Activated naive CD8-positive, alpha-beta T cell (primary cell): Measurements from ENCODE around the gene CTTNBP2.

Source experiments
- H3K27ac Mint-ChIP-seq: one replicate; pipeline ENCODE4 v1.8.0; 2021; ENCODE audit warnings: mixed read lengths
- H3K27me3 Mint-ChIP-seq: one replicate; pipeline ENCODE4 v1.8.0; 2021; ENCODE audit warnings: mixed read lengths
- H3K36me3 Mint-ChIP-seq: one replicate; pipeline ENCODE4 v1.8.0; 2021; ENCODE audit warnings: mixed read lengths
- H3K4me1 Mint-ChIP-seq: one replicate; pipeline ENCODE4 v1.8.0; 2021; ENCODE audit warnings: low read depth, mixed read lengths
- H3K4me3 Mint-ChIP-seq: one replicate; pipeline ENCODE4 v1.8.0; 2021; ENCODE audit warnings: mild to moderate bottlenecking, mixed read lengths
- H3K9me3 Mint-ChIP-seq: one replicate; pipeline ENCODE4 v1.8.0; 2021; ENCODE audit warnings: low read depth, mixed read lengths

The CTTNBP2 gene

DNA sequence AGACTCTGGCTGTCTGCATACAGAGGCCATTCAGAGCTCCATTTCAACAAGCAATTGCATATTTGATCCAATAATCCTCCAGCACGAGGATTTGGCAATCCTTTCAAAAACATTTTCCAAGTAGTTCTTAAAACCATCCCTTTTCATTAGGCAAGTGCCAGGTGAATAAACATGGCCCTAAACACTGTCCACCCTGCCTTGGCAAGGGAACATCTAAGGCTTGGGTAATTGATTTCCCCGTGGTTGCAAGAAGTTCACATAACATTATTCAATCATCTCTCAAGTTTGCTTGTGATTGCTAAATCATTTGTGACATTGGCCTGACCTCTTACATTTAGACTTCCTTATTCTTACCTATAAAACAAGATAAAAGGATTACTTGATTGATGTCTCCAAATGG, 175.2 kb downstream of the CTTNBP2 start:
- no peaks in the 10 kb centered on the region for H3K4me1 Mint-ChIP-seq
- no peak overlapping the region for H3K4me3 Mint-ChIP-seq
- H3K36me3 Mint-ChIP-seq: no peaks in the 10 kb centered on the region
- no peaks in the 10 kb centered on the region for H3K9me3 Mint-ChIP-seq
- H3K27ac Mint-ChIP-seq: no peak overlapping the region
- H3K27me3 Mint-ChIP-seq: no peaks in the 10 kb centered on the region

DNA sequence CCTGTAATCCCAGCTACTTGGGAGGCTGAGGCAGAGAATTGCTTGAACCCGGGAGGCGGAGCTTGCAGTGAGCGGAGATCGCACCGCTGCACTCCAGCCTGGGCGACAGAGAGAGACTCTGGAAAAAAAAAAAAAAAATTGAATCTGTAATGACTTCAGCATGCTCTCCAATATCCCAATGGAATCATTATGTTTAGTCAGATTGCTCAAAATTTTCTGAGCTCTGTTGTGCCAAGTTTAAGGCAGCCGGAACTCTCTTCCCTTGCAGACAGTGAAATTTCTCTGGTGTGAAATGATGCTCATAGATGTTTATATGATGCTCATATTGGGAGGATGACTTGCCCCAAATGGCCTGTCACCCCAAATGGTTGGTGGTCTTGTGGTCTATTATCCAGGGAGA, 180.9 kb downstream of the CTTNBP2 start:
- Mint-ChIP-seq H3K4me1 (no peaks in the 10 kb centered on the region), H3K36me3 (no peaks in the 10 kb centered on the region), H3K4me3 (no peak overlapping the region), H3K27ac (no peak overlapping the region), H3K27me3 (no peaks in the 10 kb centered on the region), H3K9me3 (no peaks in the 10 kb centered on the region)

DNA sequence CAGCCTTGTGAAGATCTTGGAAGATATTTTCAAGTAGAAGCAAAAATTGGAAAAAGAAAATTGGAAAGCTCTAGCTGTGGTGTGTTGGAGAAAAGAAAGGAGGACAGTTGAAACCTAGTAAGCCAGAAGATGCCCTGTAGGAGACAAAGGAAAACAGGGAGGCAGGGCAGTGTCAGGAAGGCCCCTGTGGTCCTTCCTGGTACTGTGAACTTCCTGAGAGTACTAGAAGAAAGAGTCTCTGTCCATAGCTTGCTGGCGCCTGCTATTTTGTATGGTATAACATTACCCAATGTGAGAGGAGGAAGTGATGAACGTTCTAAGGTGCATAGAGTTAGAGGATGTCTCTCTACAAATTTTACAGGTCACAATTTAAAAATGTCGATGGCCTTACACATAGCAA, 183.1 kb downstream of the CTTNBP2 start:
- Mint-ChIP-seq H3K27ac (no peak overlapping the region), H3K9me3 (no peaks in the 10 kb centered on the region), H3K27me3 (no peaks in the 10 kb centered on the region), H3K4me3 (no peak overlapping the region), H3K36me3 (no peaks in the 10 kb centered on the region), H3K4me1 (no peaks in the 10 kb centered on the region)

DNA sequence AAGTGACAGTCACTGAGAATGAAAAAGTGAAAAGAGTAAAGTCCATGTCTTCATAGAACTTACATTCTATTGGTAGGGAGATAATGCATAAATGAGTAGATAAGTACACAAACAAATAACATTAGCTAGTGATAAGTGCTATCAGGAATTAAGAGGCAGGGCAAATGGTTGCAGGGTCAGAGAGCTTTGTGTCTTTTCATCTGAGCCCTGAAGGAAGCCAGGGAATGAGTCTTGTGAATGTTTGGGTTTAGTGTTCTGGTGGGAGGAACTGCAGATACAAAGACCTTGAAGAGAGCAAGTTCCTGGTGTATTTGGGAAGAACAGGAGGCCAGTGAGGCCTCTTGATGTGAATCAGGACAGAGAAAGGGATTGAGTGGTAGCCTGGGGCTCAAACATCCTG, 183.8 kb downstream of the CTTNBP2 start:
- no peak overlapping the region for H3K27ac Mint-ChIP-seq
- H3K27me3 Mint-ChIP-seq: no peaks in the 10 kb centered on the region
- H3K36me3 Mint-ChIP-seq: no peaks in the 10 kb centered on the region
- H3K4me1 Mint-ChIP-seq: no peaks in the 10 kb centered on the region
- no peak overlapping the region for H3K4me3 Mint-ChIP-seq
- no peaks in the 10 kb centered on the region for H3K9me3 Mint-ChIP-seq

DNA sequence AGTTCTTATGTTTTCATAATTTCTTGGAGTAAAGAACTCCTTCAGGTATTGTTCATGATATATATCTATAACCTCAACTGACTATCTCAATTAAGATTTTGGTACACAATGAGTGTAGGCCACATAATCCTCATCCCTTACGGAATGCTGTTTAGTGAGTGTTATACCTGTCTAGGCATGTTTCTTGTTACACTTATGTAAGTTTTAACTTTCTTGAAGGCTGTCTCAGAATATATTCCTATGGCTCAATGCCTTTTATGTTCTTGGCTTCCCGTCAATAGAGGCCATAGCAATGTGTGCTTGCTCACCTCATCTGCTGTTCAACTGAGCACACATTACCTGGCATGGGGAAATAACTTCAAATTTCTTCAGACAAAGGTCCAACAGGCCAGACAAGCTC, 185.1 kb downstream of the CTTNBP2 start:
- Mint-ChIP-seq H3K27me3 (no peaks in the 10 kb centered on the region), H3K9me3 (no peaks in the 10 kb centered on the region), H3K27ac (no peak overlapping the region), H3K36me3 (no peaks in the 10 kb centered on the region), H3K4me3 (no peak overlapping the region), H3K4me1 (no peaks in the 10 kb centered on the region)

DNA sequence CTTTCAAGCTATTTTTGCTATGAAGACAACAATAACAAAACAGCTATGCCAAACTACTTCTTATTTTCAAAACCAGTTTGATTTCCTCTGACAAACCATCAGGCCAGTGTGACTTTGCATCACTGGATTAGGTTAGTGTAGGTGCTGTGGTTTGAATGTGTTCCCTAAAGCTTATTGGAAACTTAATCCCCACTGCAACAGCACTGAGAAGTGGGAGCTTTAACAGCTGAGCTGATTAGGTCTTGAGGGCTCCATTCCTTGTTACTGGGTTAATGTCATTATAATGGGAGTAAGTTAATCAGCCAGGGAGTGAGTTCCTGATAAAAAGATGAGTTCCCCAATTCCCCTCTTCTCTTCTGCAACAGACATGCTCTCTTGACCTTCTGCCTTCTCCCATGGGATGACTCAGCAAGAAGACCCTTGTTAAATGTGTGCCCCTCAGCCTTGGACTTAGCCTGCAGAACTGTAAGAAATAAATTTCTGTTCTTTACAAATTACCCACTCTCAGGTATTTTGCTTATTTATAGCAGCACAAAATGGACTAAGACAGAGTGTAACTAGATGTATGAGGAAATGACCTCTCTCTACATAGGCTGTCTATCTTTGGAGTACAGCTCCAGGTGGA, 186.8 kb downstream of the CTTNBP2 start:
- Mint-ChIP-seq H3K9me3 (no peaks in the 10 kb centered on the region), H3K36me3 (no peaks in the 10 kb centered on the region), H3K27me3 (no peaks in the 10 kb centered on the region), H3K4me3 (no peak overlapping the region), H3K4me1 (no peaks in the 10 kb centered on the region), H3K27ac (no peak overlapping the region)

DNA sequence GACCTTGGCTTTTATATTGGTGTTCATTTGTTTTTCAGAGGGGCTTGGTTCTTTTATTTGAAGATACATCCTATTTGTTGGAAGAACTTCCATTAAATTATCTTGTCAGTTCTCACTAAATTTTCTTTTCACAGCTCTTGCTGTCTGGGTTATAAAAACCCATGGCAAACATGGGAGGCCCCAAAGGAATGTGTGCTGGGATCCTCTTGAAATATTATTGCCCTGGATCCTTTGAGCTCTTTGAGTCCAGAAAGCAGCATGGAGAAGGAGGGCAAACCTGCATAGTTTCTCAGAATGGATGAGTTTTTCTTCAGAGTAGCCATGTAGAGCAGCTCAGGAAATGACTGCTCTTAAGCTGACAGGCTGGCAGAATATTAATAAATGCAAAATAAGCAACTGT, 187.4 kb downstream of the CTTNBP2 start:
- Mint-ChIP-seq H3K36me3 (no peaks in the 10 kb centered on the region), H3K4me3 (no peak overlapping the region), H3K4me1 (no peaks in the 10 kb centered on the region), H3K27ac (no peak overlapping the region), H3K9me3 (no peaks in the 10 kb centered on the region), H3K27me3 (no peaks in the 10 kb centered on the region)

DNA sequence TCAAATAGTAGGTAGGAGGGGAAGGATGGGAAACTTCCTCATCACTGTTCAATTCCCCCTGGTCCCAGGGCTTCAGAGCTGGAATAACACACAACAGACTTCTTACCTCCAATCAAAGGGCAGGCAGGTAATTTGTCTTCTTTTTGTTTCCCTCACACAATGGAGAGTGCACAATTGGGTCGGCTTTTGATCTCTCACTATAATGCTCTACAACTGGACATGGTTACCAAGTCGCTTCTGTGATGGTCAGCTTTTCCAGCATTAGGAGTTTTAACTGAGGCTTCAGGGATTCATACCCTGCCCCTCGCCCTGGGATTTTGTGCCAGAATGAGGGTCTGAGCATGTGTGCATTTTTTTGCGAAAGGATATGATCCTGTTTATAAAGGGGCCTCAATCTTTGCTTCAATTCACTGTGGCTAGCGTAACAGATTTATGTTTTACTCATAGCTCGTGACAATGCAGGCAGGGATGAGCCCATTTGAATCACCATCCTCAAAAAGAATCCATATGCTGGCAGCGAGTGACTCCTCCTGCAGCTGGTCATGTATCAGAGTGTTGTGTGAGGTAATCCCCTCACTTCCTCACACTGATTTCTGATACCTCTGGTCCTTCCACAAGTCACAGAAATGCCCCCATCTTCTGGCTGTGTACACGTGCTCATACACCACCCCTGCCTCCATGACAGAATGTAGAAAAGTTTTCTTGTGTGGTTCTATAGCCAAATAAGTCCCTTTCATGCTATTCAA, 189.6 kb downstream of the CTTNBP2 start:
- H3K36me3 Mint-ChIP-seq: no peaks in the 10 kb centered on the region

DNA sequence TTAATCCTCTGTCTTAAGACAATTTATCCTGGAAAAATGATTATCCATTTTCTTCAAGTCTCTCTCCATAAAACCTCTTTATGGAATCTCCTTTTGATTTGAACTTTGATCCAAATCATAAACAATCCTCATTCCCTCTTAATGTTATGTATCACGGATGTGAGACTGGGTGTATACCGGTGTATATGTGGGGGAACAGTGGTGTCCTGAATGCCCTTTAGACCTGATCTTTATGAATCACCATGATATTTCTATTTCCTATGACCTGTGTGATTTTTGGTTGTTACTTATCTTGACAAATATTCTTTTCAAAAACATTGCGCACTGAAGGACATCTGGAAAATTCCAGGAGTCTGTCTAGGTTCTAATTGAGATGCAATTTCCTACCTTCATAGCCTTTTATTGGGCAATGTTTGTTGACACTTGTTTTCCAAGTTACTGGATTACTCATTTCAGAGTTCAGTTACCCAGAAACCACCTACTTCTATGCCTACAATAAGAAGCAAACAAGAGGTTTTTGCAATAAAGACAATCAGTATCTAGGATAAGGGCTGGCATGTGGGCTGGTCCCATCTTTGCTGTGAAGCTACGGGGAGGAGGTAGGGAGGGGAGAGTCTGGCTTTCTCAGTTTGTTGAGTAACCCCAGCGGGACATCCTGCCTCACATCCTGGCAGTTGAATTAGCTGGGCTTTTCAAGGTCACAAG, 190.4 kb downstream of the CTTNBP2 start:
- H3K27ac Mint-ChIP-seq: no peak overlapping the region
- H3K4me1 Mint-ChIP-seq: no peaks in the 10 kb centered on the region
- H3K9me3 Mint-ChIP-seq: no peaks in the 10 kb centered on the region
- no peaks in the 10 kb centered on the region for H3K27me3 Mint-ChIP-seq
- H3K36me3 Mint-ChIP-seq: no peaks in the 10 kb centered on the region
- no peak overlapping the region for H3K4me3 Mint-ChIP-seq

More for the DNA sequence above, 189.6 kb downstream of the CTTNBP2 start:
- Mint-ChIP-seq H3K9me3 (no peaks in the 10 kb centered on the region), H3K4me3 (no peak overlapping the region), H3K27me3 (no peaks in the 10 kb centered on the region), H3K27ac (no peak overlapping the region), H3K4me1 (no peaks in the 10 kb centered on the region)

DNA sequence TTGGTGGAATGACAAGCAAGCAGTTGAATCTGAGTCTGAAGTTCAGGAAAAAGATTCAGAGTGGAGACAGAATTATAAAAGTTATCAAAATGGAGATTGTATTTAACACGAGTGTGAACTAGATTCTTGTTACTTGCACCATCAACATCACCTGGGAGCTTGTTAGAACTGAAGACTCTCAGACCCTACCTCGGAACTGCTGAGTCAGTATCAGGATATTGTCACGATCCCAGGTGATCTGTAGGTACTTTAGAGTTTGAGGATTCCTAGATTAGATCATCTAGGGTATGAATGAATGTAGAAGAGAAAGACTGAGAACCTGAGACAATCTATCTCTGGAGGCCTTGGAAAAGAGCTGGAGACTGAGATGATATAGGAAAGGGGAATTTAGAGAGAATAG, 194.1 kb downstream of the CTTNBP2 start:
- Mint-ChIP-seq H3K4me1 (no peaks in the 10 kb centered on the region), H3K9me3 (no peaks in the 10 kb centered on the region), H3K27ac (no peak overlapping the region), H3K27me3 (no peaks in the 10 kb centered on the region), H3K36me3 (no peaks in the 10 kb centered on the region), H3K4me3 (no peak overlapping the region)

DNA sequence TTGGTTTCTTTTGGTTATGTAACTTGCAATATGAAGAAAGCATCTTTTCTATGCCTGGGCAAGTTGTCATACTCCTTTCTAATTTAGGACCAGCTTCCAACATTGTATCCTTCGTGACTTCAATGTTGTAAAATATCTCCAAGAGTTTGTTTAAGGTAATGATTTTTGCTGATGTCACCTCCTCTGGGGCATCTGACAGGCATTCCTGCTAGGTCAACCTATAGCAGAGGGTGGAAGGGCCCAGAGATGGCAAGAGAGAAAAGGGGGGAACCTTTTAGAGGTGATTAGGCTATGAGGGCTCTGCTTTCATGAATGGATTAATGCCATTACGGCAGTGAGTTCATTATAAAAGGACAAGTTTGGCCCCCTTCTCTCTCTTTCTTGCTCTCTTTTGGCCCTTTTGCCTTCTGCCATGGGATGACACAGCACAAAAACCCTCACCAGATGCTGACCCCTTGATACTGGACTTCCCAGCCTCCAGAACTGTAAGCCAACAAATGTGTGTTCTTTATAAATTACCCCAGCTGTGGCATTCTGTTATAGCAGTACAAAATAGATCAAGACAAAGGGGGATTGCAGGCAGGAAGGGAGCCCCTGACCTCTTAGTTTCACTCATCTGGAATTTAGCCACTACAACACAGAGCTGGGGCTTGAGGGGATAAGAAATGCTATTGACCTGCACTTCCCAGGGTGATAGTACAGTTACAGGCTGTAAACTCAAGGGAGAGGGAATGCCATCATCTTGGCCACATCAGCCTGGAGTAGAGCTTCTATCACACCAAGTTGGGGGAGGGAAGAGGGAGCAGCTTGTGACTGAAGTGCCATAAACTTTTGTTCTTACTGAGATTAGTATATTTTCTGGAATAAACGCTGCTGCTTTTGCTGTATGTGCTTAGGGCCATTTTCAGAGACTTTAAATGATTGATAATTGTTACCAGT, 197.5 kb downstream of the CTTNBP2 start:
- H3K9me3 Mint-ChIP-seq: no peaks in the 10 kb centered on the region
- no peaks in the 10 kb centered on the region for H3K27me3 Mint-ChIP-seq
- H3K36me3 Mint-ChIP-seq: no peaks in the 10 kb centered on the region
- H3K4me3 Mint-ChIP-seq: no peak overlapping the region
- H3K27ac Mint-ChIP-seq: no peak overlapping the region
- H3K4me1 Mint-ChIP-seq: no peaks in the 10 kb centered on the region

DNA sequence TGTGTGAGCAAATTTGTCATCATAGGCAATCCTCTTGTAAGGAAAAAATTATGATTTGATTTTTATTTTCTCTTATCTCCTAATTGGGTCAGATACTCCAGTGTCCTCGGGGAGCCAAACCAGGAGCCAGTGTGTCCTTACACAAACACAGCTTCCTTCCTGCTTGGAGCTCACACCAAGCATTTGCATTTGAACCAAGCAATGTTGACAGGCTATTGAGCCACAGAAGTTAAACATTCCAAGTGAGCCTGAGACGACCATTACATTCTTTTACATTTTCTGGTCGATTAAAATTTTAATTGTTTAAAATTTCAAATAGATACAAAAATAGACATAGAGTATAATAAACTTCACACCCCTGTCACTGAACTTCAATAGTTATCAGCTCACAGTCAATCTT, 198.6 kb downstream of the CTTNBP2 start:
- Mint-ChIP-seq H3K4me1 (no peaks in the 10 kb centered on the region), H3K9me3 (no peaks in the 10 kb centered on the region), H3K36me3 (no peaks in the 10 kb centered on the region), H3K4me3 (no peak overlapping the region), H3K27me3 (no peaks in the 10 kb centered on the region), H3K27ac (no peak overlapping the region)

DNA sequence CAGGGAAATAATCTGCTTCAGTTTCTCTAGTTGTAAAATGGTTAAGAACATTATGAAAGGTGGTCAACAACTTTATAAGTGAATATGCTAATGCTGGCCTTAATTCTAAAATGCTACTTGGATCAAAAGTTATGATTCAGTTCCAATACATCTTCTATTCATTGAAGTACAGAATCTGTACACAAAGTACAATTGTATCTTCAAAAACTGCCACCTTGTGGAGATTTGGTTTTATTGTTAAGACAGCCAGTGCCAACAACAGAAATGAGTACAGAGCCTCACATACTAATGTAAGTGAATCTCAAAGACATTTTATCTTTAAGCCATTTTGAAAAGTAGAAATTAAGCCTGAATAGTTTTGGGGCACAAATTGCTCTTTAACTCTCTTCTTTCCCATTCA, 199.4 kb downstream of the CTTNBP2 start:
- H3K27ac Mint-ChIP-seq: no peak overlapping the region
- H3K4me3 Mint-ChIP-seq: no peak overlapping the region
- no peaks in the 10 kb centered on the region for H3K4me1 Mint-ChIP-seq
- no peaks in the 10 kb centered on the region for H3K36me3 Mint-ChIP-seq
- no peaks in the 10 kb centered on the region for H3K27me3 Mint-ChIP-seq
- no peaks in the 10 kb centered on the region for H3K9me3 Mint-ChIP-seq

DNA sequence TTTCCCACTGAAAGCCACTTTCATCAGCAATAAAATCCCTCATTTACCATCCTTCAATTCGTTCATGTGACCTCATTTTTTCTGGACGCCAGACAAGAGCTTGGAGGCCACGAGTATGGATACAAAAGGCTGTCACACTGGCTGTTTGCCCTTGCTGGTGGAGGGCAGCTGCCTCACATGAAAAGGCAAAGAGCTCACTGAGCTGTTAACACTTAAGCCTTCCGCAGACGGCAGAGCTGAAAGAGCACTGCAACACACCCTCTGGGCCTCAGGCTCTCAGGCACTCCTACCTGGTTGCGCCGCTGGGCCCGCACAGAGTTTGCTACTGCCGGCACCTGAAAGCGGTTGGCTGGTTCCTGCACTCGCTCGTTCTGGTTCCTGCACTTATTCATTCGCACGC, 199.9 kb downstream of the CTTNBP2 start:
- no peaks in the 10 kb centered on the region for H3K36me3 Mint-ChIP-seq
- H3K4me1 Mint-ChIP-seq: no peaks in the 10 kb centered on the region
- H3K9me3 Mint-ChIP-seq: no peaks in the 10 kb centered on the region
- H3K27ac Mint-ChIP-seq: no peak overlapping the region
- H3K27me3 Mint-ChIP-seq: no peaks in the 10 kb centered on the region
- no peak overlapping the region for H3K4me3 Mint-ChIP-seq

DNA sequence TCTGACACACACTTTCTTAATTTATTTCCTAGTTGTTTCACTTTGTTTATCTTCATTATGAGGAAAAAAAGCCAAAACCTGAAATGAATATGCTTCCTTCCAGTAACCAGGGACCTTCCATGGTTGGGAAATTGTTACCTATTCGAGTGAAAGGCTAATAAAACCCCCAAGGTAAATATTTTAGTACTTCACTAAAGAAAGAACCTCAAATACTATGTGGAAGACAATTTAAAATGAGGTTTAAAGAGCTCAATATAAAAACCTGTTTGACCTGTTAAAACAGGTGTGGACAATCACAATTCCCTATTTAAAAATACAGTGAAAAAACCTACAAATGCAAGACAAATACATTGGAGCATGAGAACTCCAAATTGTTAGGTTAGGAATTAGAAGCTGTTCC, 200.8 kb downstream of the CTTNBP2 start:
- H3K9me3 Mint-ChIP-seq: no peaks in the 10 kb centered on the region
- no peaks in the 10 kb centered on the region for H3K4me1 Mint-ChIP-seq

More for the DNA sequence above, 200.8 kb downstream of the CTTNBP2 start:
- Mint-ChIP-seq H3K27ac (no peak overlapping the region), H3K36me3 (no peaks in the 10 kb centered on the region), H3K4me3 (no peak overlapping the region), H3K27me3 (no peaks in the 10 kb centered on the region)
